Measurements from ENCODE around the gene SLC16A10. TPM values are rescaled to one million over a fixed set of nuclear protein-coding genes. Genes with fewer than 3 reads are reported as not detected.

SLC16A10 gene
- total RNA-seq, 1 experiment from 2014 or later: 0.63 TPM

Other genes starting within 250 kb of the SLC16A10 start
- 132 and 139 TPM in 2 replicates for gene AMD1, start 212.7 kb upstream of the SLC16A10 start, total RNA-seq (2014; rRNA removed)
- gene GTF3C6, start 128.8 kb upstream of the SLC16A10 start, total RNA-seq (2014; rRNA removed): 126 and 149 TPM in 2 replicates
- 69.8 and 81.0 TPM in 2 replicates for gene RPF2, start 105.5 kb upstream of the SLC16A10 start, total RNA-seq (2014; rRNA removed)